Daoy (cell line): Measurements from ENCODE around the gene BTG2. TPM values are rescaled to one million over a fixed set of nuclear protein-coding genes. Genes with fewer than 3 reads are reported as not detected.
A peak's percentile ranks its signal among the peaks of the same experiment; 100 is the strongest.

Source experiments
- DNase-seq: peaks from one replicate; pipeline ENCODE4 v3.0.0-alpha.2; 2015; ENCODE audit warnings: low read depth
- total RNA-seq: library from RNA; depleted of rRNA; stranded (reverse); fragments of >200 nt; shearing (Covaris generic); gene quantifications from 2 replicates; pipeline ENCODE4 v1.2.3, GENCODE V29; 2014

BTG2 gene
- total RNA-seq, 1 experiment from 2014 or later, result 2.6 TPM

DNA sequence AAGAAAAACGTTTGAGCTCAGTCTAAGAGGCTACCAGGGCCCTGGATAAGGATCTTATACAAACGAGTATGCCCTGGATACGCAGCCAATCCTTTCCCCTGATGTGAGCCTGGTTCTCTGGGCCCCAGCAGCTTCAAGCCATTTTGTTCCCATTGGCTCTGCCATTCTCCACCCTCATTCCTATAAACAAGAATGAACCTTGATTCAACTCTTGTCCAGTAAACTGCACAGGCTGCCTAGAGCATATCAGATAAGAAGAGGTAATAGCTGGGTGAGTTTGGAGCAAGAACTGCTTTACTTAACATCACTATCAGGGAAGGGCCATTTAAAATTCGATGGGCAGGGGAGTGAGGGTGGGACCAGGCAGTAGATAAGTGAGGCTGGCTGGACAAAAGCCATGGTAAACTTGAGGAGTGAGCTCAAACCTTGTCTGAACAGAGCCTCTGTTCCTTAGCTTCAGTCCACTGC is 11.3 kb downstream of the BTG2 start:
- DNase-seq, result no peak

- DNase-seq, result no peak
These were observed 12.3 kb downstream of the BTG2 start for GRCh38 chr1:203317429-203318228.

DNA sequence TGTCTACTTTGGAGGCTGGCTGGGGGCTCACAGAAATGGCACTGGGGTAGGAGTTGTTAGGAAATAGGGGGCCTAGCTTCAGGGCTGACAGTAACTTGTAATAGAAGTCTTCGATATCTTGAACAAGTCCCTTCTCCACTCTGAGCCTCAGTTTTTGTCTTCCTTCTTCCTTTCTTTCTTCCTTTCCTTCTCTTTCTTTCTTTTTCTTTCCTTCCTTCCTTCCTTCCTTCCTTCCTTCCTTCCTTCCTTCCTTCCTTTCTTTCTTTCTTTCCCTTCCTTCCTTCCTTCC is 12.9 kb downstream of the BTG2 start:
- no peak for DNase-seq

- peak; percentile 33 for DNase-seq
These were observed 15.4 kb downstream of the BTG2 start for GRCh38 chr1:203320591-203321272.

- DNase-seq, result no peak
These were observed 16.1 kb downstream of the BTG2 start for GRCh38 chr1:203321273-203322052.

- no peak for DNase-seq
These were observed 17.3 kb downstream of the BTG2 start for GRCh38 chr1:203322500-203323179.

GRCh38 chr1:203323587-203323986 is 18.3 kb downstream of the BTG2 start:
- DNase-seq, result no peak

GRCh38 chr1:203324105-203325025 is 19.0 kb downstream of the BTG2 start:
- DNase-seq, result no peak

DNA sequence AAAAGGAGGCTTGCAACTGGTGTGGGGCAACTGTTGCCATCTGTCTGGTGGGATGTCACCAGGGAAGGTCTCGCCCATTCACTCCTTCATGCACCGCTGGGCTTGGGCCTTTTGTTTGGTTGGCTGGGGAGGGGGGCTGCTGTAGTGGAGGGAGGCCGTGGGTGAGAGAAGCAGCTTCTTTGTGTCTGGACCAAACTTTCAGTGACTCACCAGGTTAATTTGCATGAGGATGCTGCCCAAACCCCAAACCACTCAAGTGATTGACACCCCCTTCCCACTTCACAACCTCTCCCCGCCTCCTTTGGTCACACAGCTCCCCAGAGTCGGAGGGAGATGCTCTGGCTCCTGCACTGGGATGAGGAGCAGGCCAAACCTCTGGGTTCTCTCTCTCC is 19.7 kb downstream of the BTG2 start:
- DNase-seq, result peak; percentile 53

- DNase-seq, result peak; percentile 34
These were observed 20.2 kb downstream of the BTG2 start for GRCh38 chr1:203325418-203326091.

DNA sequence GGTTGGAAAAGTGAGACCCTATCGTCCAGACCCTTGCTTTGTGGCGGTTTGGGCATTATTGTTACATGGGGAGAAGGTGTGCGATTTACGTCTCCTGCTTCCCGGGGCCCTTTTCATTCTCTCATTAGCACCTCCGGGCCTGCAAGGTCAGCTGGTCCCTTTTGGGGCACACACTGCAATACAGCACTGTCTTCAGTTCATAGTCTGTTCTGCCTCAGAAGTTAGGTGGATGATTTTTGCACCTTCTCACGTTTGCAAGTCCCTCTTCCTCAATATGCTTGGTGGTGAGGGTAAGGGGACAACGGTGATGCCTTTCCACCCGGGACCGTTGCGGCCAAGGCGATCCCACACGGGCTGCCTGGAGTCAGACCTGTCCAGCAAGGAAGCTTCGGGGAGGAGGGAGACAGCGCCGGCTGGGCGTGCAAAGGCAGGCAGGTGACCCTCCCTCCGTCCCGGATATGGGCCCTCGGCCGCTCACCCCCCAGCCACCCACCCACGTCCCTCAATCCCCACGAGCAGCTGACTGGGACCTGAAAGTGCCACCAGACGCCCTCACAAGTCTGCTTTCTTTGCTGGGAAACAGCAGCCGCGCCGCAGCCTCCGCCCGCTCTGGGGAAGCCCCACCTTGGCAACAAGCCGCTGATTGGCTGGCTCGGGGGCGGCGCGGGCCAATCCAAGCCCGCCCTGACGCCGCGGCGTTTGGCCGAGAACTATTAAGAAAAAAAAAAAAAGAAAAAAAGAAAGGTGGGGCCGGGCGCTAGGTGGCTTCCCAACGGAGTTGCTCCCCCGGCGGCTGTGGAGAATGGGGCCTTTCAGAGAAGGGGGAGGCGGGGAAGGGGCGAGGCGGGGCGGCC is 21.7 kb downstream of the BTG2 start:
- peak; percentile 96 for DNase-seq

- DNase-seq, result peak; percentile 68
These were observed 22.6 kb downstream of the BTG2 start for GRCh38 chr1:203327684-203328457.

DNA sequence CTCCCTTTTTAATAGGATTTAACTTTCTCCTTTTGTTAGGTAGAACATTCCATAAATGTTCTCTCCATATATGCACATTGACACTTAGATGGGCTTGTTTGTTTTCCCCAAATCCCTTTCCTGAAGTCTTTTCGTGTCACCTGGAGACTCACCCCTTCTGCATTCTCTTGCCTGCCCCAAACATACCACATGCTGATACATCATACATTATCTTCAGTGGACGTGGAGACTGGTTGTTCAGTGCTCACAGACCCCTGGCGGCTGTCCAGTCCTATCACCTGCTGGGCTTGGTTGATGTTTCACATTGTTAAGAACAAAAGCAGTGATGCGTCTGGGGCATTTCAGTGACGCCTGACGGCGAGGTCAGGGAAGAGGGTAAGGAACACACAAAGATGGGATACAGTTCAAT is 23.4 kb downstream of the BTG2 start:
- DNase-seq, result peak; percentile 20

DNA sequence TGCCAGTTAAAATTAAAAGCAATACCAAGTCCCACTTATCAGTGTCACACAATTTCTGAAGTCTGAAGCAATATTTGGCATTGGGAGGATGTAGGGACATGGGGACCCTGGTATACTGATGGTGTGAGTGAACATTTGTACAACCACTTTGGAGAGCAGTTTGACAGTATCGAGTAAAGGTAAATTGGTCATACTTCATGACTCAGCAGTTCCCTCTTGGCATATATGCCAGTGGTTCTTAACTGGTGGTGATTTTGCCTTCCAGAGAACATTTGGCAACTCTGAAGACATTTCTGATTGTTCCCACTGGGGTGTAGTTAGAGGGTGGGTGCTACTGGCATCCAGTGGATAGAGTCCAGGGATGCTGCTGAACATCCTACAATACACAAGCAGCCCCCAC is 25.9 kb downstream of the BTG2 start:
- no peak for DNase-seq

DNA sequence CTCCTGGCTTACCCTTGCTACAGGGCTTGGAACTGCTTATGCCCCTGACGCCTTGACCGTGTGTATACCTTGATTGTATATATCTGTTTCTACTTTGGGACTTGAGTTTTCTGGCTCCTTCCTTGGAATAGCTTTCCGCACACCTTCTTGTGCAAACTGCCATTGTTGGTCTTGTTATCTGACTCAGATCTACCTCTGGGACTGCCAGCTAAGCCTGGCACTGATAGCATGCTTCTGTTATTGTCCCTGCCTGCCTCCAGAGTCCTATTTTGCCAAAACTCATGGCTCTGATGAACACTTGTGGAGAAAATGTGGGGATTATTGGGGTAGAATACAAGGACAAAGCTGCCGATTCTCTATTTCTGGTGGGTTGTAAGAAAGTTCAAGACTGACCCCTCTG is 30.2 kb downstream of the BTG2 start:
- no peak for DNase-seq

DNA sequence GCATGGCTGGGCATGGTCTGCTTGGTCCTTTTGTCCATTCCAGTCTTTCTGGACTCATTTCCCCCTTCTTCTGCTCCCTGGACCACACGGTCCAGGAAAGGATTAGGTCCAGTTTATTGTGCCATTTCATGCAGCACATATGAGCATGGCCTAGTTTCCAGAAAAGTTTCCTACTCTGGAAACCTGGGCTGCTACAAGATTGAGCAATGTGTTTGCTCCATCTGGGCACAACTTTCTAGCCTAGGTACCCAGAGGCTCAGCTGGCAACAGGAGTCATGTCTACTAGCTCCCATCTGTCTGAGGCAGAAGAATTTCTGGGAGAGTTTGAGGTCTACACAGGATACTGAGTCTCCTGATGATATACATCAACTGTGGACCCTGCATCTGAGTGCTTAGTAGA is 30.8 kb downstream of the BTG2 start:
- DNase-seq, result no peak

GRCh38 chr1:203338335-203339036 is 33.2 kb downstream of the BTG2 start:
- DNase-seq, result peak; percentile 65
